Cardiac fibroblast (primary cell): ENCODE data around the gene IGFBP1.

Experiments used
- DNase-seq, 2 donors: peaks; one replicate each; pipeline versions ENCODE4 v3.0.0 to v3.0.0-alpha.2; 2010; ENCODE audit warnings: low read depth in 2 of 2
- H3K4me3 ChIP-seq, 2 donors: replicated peaks in 1 of 2; 1 replicate in 1 of 2; 2 replicates in 1 of 2; pipeline ENCODE4 v1.5.1; 2011; ENCODE audit warnings: low read depth in 2 of 2, low read length in 2 of 2, mild to moderate bottlenecking in 2 of 2, moderate library complexity in 1 of 2
- CTCF ChIP-seq: IDR thresholded peaks from one replicate; pipeline ENCODE4 v1.5.1; 2011; ENCODE audit warnings: low read depth, mild to moderate bottlenecking, low read length, inconsistent platforms

Gene IGFBP1

GRCh38 chr7:45919231-45919784 is 31.0 kb downstream of the IGFBP1 start:
- no peak for DNase-seq

DNA sequence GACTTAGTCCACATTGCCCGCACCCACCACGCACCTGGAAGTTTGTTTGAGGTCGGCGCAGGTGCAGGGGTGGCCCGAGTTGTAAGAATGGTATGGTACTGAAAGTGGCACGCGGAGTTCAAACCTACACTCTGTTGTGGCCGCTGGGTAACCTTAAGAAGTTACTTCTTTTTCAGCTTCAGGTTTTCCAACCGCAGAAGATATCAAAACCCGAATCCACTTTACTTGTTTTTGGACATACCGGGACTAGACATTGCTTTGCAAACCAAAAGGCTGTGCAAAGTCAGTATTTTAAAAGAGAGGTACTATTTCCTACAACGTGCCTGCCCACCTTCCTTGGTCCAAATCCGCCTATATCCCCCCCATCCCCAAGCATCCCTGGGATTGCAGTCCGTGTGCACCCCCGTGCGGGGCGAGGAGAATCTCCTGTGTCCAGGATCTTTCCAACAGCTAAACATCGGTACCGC is 31.7 kb downstream of the IGFBP1 start:
- no peak for TF ChIP-seq CTCF
- DNase-seq = peak in 1 of 2 donors; percentile 9
- peak overlapping the region; percentile 53 to 58 for H3K4me3 ChIP-seq

More at GRCh38 chr7:45919231-45919784, 31.0 kb downstream of the IGFBP1 start:
- H3K4me3 ChIP-seq = peak overlapping the region; percentile 4 to 53
- no peak for TF ChIP-seq CTCF

DNA sequence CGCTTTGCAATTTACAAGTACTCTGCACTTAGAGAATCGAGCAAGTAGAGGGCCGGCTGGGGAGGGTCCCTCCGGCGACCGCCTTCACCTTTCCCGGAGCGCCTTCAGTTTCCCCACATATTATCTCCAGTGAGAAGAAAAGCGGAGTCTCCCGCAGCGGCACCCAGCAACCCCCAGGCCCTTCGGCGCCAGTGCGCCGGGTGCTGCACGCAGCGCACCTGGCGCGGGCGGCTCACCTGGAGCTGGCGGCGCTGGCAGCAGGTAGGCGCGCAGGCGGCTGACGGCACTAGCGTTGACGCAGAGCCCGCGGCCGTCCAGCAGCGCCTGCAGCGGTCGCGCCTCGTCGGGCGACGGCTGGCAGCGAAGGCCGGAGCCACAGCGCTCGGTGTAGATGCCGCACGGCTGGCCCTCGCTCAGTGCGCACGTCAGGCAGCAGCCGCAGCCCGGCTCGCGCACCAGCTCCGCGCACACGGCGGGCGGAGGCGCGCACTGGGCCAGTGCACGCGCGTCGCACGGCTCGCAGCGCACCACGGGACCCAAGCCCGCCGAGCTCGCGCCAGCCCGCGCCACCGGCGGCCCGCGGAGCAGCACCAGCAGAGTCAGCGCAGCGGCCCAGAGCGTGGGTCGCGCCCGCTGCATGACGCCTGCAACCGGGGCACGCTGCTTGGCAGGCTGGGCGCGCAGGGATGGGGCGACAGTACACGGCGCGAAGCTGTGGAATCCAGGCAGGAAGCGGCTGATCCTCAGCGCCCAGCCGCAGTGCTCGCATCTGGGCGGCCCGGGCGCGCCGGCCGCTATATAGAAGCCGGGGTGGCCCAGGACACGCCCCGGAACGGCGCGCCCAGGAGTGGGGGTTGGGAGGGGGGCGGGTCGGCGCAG is 32.5 kb downstream of the IGFBP1 start, which contains the start of gene IGFBP3:
TSS of gene IGFBP3 (minus strand) at position 771 of the 879 bp plus-strand sequence. CDS start at position 639, 132 bp downstream.
- peak; percentile 61 to 66 for DNase-seq
- H3K4me3 ChIP-seq = peak within 1 kb of the TSS; percentile 53 to 58
- no peak for TF ChIP-seq CTCF

DNA sequence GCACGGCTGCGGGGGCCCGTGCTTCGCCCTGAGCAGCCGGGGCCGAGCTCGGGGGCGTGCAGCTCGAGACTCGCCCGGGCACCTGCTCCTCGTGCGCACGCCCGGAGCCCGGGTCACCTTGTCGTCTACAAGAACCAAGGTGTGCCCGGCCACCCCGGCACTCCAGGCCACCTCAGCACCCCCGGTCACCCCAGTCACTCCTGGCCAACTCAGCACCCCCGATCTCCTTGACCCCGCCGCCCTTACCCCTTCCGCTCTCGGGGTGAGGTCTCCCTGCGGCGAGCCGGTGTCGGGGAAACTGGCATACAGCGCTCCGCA is 33.1 kb downstream of the IGFBP1 start:
- TF ChIP-seq CTCF = no peak
- H3K4me3 ChIP-seq = peak overlapping the region; percentile 11 to 58
- DNase-seq = no peak

GRCh38 chr7:45921699-45922519 is 33.6 kb downstream of the IGFBP1 start:
- peak overlapping the region; percentile 28 to 58 for H3K4me3 ChIP-seq
- peak; percentile 79 to 85 for DNase-seq
- TF ChIP-seq CTCF = peak; percentile 99

DNA sequence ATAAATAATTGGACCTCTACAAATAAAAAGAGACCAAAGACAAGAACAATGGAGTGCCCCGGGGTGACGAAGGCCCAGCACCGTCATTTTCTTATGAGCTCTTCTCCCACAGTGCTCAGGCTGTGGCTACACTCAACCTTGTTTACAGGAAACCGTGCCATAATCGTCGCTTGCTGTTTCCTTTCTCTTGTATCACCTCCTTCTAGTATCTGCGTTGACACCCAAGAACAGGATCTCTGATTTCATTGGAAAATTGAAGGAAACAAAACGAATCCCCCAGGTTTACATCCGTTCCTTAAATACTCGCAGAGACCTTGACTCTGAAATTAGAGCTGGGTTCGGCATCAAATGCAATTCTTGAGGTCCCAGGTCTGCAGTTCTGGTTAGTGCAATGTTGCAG is 34.5 kb downstream of the IGFBP1 start:
- H3K4me3 ChIP-seq = peak overlapping the region; percentile 28 to 51
- peak; percentile 25 to 56 for DNase-seq
- no peak for TF ChIP-seq CTCF
